NCI-H2029 (cell line): Measurements from ENCODE around the gene PIGB.
"Not testable (repeated sequence)": the region's sequence is repeated elsewhere in the genome, so short reads cannot be mapped to it uniquely, and the experiment has no call there.

Source experiments
- DNase-seq: peaks from one replicate; lab custom pipeline; 2025; lab: John Stamatoyannopoulos, UW

Gene PIGB

DNA sequence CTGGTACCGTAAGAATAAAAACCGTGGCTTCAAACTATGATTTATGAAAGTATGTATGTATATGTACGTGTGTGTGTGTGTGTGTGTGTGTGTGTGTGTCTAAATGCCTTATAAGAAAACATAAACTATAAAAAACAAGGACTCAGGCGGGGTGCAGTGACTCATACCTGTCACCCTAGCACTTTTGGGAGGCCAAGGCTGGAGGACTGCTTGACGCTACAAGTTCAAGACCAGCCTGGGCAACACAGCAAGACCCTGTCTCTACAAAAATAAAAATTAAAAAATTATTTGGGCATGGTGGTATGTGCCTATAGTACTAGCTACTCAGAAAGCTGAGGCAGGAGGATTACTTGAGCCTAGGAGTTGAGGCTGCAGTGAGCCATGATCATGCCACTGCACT is 60.1 kb downstream of the PIGB start:
- no peak for DNase-seq

DNA sequence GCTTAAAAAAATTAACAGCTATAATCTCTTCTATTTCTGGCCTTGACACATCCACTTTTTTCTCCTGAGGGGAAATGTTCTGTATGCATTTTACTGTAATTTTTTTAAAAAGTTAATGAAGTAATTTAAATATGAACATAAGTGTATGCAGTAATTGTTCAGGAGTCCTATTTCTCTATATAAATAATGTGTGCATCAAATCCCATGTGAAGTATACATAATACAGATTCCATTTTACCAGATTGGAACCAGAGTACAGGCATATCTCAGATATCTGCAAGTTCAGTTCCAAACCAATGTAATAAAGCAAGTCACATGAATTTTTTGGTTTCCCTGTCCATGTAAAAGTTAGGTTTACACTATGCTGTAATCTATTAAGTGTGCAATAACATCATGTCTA is 62.6 kb downstream of the PIGB start:
- DNase-seq: no peak

DNA sequence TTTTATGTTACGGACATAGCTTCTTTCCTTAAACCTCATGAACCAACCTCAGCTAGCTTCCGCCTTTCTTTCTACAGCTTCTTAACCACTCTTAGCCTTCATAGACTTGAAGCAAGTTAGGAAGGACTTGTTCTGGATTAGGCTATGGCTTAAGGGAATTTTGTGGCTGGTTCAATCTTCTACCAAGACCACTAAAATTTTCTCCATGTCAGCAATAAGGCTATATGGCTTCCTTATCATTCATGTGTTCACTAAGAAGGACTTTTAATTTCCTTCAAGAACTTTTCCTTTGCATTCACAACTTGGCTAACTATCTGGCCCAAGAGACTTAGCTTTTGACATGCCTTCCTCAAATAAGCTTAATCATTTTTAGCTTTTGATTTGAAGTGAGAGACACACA is 64.7 kb downstream of the PIGB start:
- DNase-seq: no peak

DNA sequence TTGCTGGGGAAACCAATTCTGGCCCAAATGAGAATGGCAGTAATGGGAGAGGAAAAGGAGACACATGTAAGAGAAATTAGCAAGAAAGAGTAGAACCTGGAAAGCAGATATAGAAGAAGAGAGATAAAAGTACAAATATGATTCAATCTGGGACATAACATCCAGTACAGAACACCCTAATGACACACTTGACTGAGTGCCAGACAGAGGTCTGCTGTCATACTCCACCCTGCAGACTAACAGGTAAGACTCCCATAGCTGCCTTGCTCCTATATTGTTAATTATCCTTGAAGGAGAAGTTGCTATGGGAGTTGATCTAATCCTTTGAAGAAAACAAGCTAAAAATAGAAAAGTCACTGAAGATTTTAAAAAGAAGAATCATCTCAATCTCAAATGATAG is 68.0 kb downstream of the PIGB start:
- no peak for DNase-seq

DNA sequence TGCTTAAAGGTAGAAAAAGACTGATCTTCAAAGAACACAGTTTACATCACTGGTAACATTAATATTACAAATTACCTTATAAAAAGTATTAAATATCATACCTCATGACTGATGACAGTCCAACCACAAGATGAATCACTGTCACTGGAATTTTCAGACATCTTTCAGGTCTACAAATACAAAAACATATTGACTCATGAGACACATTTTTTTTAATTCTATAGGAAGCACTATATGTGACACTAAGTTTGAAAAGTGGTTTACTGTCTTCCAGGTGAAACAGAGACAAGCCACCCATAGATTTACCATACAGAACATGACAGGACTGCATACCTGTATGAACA is 70.2 kb downstream of the PIGB start:
- no peak for DNase-seq

DNA sequence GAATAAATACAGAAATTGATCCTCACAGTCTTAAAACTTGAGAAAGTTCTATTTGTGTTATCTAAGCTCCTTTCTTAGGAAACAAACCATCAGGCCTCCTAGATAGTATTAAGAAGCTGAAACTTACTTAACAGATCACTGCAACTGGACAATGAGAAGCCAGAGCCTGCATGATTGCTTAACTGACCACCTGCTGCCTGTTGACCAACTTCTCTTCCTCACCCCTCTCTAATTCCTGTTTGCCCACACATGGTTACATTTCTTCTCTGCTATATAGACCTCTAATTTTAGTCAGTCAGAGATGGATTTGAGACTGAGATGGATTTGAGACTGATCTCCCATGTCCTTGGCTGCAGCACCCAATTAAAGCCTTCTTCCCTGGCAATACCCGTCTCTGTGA is 75.7 kb downstream of the PIGB start:
- DNase-seq: no peak

DNA sequence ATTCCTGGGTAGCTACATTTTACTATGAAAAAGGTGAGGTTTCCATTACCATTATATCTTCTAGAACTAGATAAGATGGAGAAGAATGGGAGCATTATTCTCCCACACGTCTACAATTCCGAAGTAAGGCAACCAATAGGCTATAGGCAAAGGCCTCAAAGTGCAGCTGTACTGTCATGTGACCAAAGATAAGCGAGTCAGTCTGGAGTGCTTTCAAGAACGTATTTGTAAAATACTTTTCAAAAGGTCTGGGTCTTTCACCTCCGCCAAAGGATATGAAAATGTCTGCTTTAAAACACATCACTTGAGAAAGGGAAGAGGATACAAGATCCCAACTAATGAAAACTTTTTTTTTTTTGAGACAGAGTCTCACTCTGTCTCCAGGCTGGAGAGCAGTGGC is 79.2 kb downstream of the PIGB start:
- DNase-seq: no peak

DNA sequence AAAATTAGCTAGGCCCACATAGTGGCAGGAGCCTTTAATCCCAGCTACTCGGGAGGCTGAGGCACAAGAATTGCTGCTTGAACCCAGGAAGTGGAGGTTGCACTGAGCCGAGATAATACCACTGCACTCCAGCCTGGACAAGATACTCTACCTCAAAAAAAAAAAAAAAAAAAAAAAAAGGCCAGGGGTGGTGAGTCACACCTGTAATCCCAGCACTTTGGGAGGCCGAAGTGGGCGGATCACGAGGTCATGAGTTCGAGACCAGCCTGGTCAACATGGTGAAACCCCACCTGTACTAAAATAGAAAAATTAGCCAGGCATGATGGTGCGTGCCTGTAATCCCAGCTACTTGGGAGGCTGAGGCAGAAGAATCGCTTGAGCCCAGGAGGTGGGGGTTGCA is 81.0 kb downstream of the PIGB start:
- not testable (repeated sequence) for DNase-seq

DNA sequence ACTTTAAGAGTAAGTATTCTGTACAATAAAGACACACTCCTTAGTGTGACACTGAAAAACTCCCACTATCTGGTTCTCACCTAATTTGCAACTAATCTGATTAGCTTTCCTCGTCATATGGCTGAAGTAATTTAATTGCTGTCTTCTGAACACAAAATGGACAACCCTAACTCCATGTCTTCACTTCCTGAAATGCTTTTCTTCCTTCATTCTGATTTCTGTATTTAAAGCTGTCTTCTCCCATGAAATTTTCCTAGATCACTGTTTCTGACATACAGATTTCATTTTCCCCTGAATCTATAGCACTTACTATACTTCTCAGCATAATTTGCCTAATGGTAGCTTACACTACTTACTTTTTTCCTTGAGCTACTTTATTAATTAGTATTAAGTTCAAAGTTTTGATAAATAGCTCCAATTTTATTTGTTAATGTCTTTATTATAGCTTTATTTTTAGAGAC is 82.8 kb downstream of the PIGB start:
- DNase-seq: no peak

DNA sequence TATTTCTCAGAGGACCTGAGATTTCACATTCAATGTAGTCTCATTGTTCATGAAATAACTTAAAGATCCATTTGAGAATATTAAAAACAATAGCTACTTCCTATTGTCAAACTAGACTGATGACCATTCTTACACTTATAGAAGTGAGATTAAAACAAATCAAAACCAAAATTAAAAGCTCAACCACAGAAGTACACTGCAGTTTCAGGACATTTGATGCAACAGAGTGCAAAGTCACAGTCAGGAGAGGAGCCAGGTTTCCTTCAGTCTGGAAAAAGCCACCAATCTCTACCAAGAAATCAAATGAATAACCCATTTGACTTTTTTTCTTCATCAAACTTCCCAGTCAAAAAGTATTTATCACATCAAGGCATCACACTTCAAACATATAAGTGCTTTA is 83.7 kb downstream of the PIGB start:
- DNase-seq: no peak

DNA sequence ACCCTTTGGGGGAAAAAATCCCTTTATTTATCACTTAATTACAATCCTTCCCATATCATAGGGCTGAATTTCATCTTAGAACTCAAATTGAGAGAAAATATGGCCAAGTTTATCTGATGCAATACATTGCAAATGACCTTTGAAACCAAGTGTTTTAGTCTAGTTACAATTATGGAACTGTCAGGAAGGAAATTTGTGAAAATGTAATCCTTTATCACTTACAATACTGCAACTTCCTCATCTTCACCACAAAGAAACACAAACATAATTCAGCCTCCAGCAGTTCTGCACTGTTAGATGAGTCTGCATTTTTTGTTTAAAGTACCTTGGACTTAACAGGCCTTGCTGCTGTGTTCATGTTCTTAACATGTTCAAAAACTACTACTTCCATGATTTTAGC is 84.5 kb downstream of the PIGB start:
- DNase-seq: no peak
